HCT116 (cell line): Measurements from ENCODE around the gene MRPS27. TPM values are rescaled to one million over a fixed set of nuclear protein-coding genes. Genes with fewer than 3 reads are reported as not detected.

Experiments
- ATAC-seq: fragments of 200-7000 bp; cut with Tn5 transposase; 2 replicates; pipeline ENCODE4 v1.9.1; 2020; ENCODE audit warnings: mild to moderate bottlenecking, moderate library complexity
- BruUV-seq: library from RNA; stranded (reverse); fragments of 400-500 nt; replicated peaks from 2 replicates; lab custom pipeline; 2021; lab: Mats Ljungman, UMichigan
- CTCF ChIA-PET: fragments of 300-600 bp; sonication (Branson Sonifier 250); formaldehyde crosslinking; loops from one replicate; lab custom pipeline; 2021; ENCODE audit warnings: antibody characterized with exemption; lab: Charles Lee
- POLR2A ChIA-PET: fragments of 300-600, 350-600 bp; sonication (Branson Sonifier 250); formaldehyde crosslinking; loops from one replicate; lab custom pipeline; 2021; ENCODE audit warnings: antibody characterized with exemption; lab: Charles Lee
- RAD21 ChIA-PET, 2 experiments: fragments of 300-600 bp; sonication (Branson Sonifier 250); formaldehyde crosslinking; loops; one replicate each; lab custom pipeline; 2023; ENCODE audit warnings: low total read pairs in 2 of 2; ENCODE audit not compliant: uncharacterized antibody in 2 of 2, unreplicated experiment in 2 of 2, low non-redundant PET in 1 of 2; lab: Charles Lee
- DNase-seq: peaks from one replicate; pipeline ENCODE4 v3.0.0-alpha.2; 2010; ENCODE audit warnings: low read depth, low spot score
- H2AFZ ChIP-seq: fragments of 200-600 bp; shearing (Covaris generic), sonication (generic); 2 replicates; pipeline ENCODE4 v1.6.1; 2017; ENCODE audit warnings: low read depth, mixed run types, mixed read lengths, antibody characterized with exemption, low read length; ENCODE audit not compliant: poor library complexity, severe bottlenecking
- H3K27ac ChIP-seq: 2 replicates; pipeline ENCODE4 v1.5.1; 2012; ENCODE audit warnings: low read depth, low read length
- H3K27me3 ChIP-seq: fragments of 200-600 bp; sonication (generic); 2 replicates; pipeline ENCODE4 v1.6.1; 2016; ENCODE audit warnings: mixed run types, low read length, mixed read lengths; ENCODE audit not compliant: insufficient read depth
- H3K36me3 ChIP-seq, 2 experiments: fragments of 200-500 bp in 1 of 2; fragments of 200-600 bp in 1 of 2; sonication (Bioruptor generic) in 1 of 2; sonication (generic) in 1 of 2; 2 replicates each; pipeline versions ENCODE4 v1.5.1 to v1.6.1; 2014 to 2016; ENCODE audit warnings: low read length in 2 of 2, inconsistent platforms in 1 of 2, mixed read lengths in 1 of 2, mixed run types in 1 of 2; ENCODE audit not compliant: insufficient read depth in 2 of 2, control insufficient read depth in 1 of 2
- H3K4me1 ChIP-seq, 2 experiments: fragments of 200-600 bp in 1 of 2; sonication (generic) in 1 of 2; 2 replicates each; pipeline versions ENCODE4 v1.5.1 to v1.6.1; 2012 to 2017; ENCODE audit warnings: low read length in 2 of 2, inconsistent platforms in 1 of 2, mild to moderate bottlenecking in 1 of 2, mixed read lengths in 1 of 2, mixed run types in 1 of 2, moderate library complexity in 1 of 2; ENCODE audit not compliant: insufficient read depth in 2 of 2, control insufficient read depth in 1 of 2
- H3K4me2 ChIP-seq: fragments of 200-600 bp; sonication (generic); 2 replicates; pipeline ENCODE4 v1.6.1; 2017; ENCODE audit warnings: mixed run types, low read length, mixed read lengths
- H3K4me3 ChIP-seq, 2 experiments: fragments of 200-600 bp in 1 of 2; sonication (generic) in 1 of 2; replicated peaks in 1 of 2; 2 replicates each; pipeline ENCODE4 v1.5.1; 2011 to 2016; ENCODE audit warnings: low read length in 2 of 2, control low read depth in 1 of 2, low read depth in 1 of 2, mild to moderate bottlenecking in 1 of 2, mixed read lengths in 1 of 2, mixed run types in 1 of 2
- H3K79me2 ChIP-seq: fragments of 200-600 bp; sonication (generic); 2 replicates; pipeline ENCODE4 v1.6.1; 2017; ENCODE audit warnings: mild to moderate bottlenecking, mixed run types, low read length, moderate library complexity, mixed read lengths; ENCODE audit not compliant: insufficient read depth
- H3K9ac ChIP-seq: fragments of 200-600 bp; sonication (generic); 2 replicates; pipeline ENCODE4 v1.6.1; 2016; ENCODE audit warnings: low read length, mixed read lengths
- H3K9me2 ChIP-seq: fragments of 200-600 bp; sonication (generic), shearing (Covaris generic); 2 replicates; pipeline ENCODE4 v1.6.1; 2017; ENCODE audit warnings: mixed run types, mild to moderate bottlenecking, moderate library complexity; ENCODE audit not compliant: insufficient read depth
- H3K9me3 ChIP-seq, 2 experiments: fragments of 200-500 bp in 1 of 2; fragments of 200-600 bp in 1 of 2; sonication (Bioruptor generic) in 1 of 2; sonication (generic) in 1 of 2; 2 replicates each; pipeline ENCODE4 v1.6.1; 2014 to 2017; ENCODE audit warnings: low read length in 2 of 2, mixed read lengths in 2 of 2, inconsistent platforms in 1 of 2, low read depth in 1 of 2, mild to moderate bottlenecking in 1 of 2, mixed run types in 1 of 2, moderate library complexity in 1 of 2; ENCODE audit not compliant: control insufficient read depth in 1 of 2, insufficient read depth in 1 of 2
- H4K20me1 ChIP-seq: fragments of 200-600 bp; sonication (generic), shearing (Covaris generic); 2 replicates; pipeline ENCODE4 v1.6.1; 2017; ENCODE audit warnings: mixed run types, mild to moderate bottlenecking, moderate library complexity; ENCODE audit not compliant: insufficient read depth
- CBX3 ChIP-seq: IDR thresholded peaks from 2 replicates; pipeline ENCODE4 v1.6.1; 2012; ENCODE audit warnings: low read depth
- ELF1 ChIP-seq: IDR thresholded peaks from 2 replicates; pipeline ENCODE4 v1.6.1; 2012; ENCODE audit warnings: low read depth, borderline replicate concordance
- EZH2phosphoT487 ChIP-seq: fragments of 200-600 bp; IDR thresholded peaks from 2 replicates; pipeline ENCODE4 v1.6.1; 2018; ENCODE audit warnings: antibody characterized with exemption, borderline replicate concordance
- POLR2A ChIP-seq: IDR thresholded peaks from 2 replicates; pipeline ENCODE4 v1.7.0; 2011; ENCODE audit warnings: borderline replicate concordance; ENCODE audit not compliant: insufficient read depth, insufficient read length; ENCODE audit errors: extremely low read depth
- POLR2AphosphoS5 ChIP-seq: IDR thresholded peaks from 2 replicates; pipeline ENCODE4 v1.6.1; 2011; ENCODE audit warnings: mild to moderate bottlenecking, low read depth, low read length, moderate library complexity
- RAD21 ChIP-seq: IDR thresholded peaks from 2 replicates; pipeline ENCODE4 v1.6.1; 2012; ENCODE audit warnings: low read depth, mild to moderate bottlenecking
- SP1 ChIP-seq: IDR thresholded peaks from 2 replicates; pipeline ENCODE4 v1.6.1; 2012; ENCODE audit warnings: low read depth
- SRF ChIP-seq: IDR thresholded peaks from 2 replicates; pipeline ENCODE4 v1.6.1; 2012; ENCODE audit warnings: low read depth
- TCF7L2 ChIP-seq: IDR thresholded peaks from 2 replicates; pipeline ENCODE4 v1.7.0; 2011; ENCODE audit warnings: borderline replicate concordance, inconsistent platforms; ENCODE audit not compliant: insufficient read depth, insufficient read length; ENCODE audit errors: extremely low read depth
- YY1 ChIP-seq: IDR thresholded peaks from 2 replicates; pipeline ENCODE4 v1.6.1; 2011; ENCODE audit warnings: low read length, low read depth, moderate library complexity, mild to moderate bottlenecking; ENCODE audit not compliant: insufficient replicate concordance; ENCODE audit errors: extremely low read depth
- ZFX ChIP-seq: fragments of 450-650 bp; IDR thresholded peaks from 2 replicates; pipeline ENCODE4 v1.6.1; 2017
- ZNF274 ChIP-seq: fragments of 200-500 bp; sonication (Bioruptor generic); IDR thresholded peaks from 2 replicates; pipeline ENCODE4 v1.6.1; 2014; ENCODE audit warnings: mild to moderate bottlenecking, low read depth, low read length, inconsistent platforms
- intact Hi-C: fragments of 100-400 bp; cut with micrococcal nuclease; formaldehyde crosslinking; loops from 2 replicates; pipeline ENCODE4 v1.10.0; 2022
- total RNA-seq: library from RNA; stranded (reverse); gene quantifications from one replicate; pipeline ENCODE4 v1.2.1, GENCODE V29; 2021; ENCODE audit not compliant: unreplicated experiment
- TF ChIP-seq, protein P1 (sequence below): IDR thresholded peaks from 2 replicates; pipeline ENCODE4 v1.6.1; 2012
- TF ChIP-seq, protein P2 (sequence below), 3 experiments: fragments of 200-600 bp in 1 of 3; sonication (generic) in 1 of 3; IDR thresholded peaks in 2 of 3; conservative IDR thresholded peaks in 1 of 3; 2 replicates each; pipeline ENCODE4 v1.5.1; 2012 to 2017; ENCODE audit warnings: low read depth in 2 of 3, low read length in 2 of 3, antibody characterized with exemption in 1 of 3, borderline replicate concordance in 1 of 3, control low read depth in 1 of 3, mild to moderate bottlenecking in 1 of 3, mixed read lengths in 1 of 3, mixed run types in 1 of 3, moderate library complexity in 1 of 3; ENCODE audit not compliant: insufficient read depth in 1 of 3
- TF ChIP-seq, protein P3 (sequence below): IDR thresholded peaks from 2 replicates; pipeline ENCODE4 v1.6.1; 2012; ENCODE audit warnings: low read depth
- TF ChIP-seq, protein P4 (sequence below): IDR thresholded peaks from 2 replicates; pipeline ENCODE4 v1.6.1; 2011; ENCODE audit warnings: mild to moderate bottlenecking, low read length, moderate library complexity; ENCODE audit not compliant: insufficient replicate concordance; ENCODE audit errors: extremely low read depth

The MRPS27 gene
- total RNA-seq, 1 experiment from 2014 or later: 113 TPM

DNA sequence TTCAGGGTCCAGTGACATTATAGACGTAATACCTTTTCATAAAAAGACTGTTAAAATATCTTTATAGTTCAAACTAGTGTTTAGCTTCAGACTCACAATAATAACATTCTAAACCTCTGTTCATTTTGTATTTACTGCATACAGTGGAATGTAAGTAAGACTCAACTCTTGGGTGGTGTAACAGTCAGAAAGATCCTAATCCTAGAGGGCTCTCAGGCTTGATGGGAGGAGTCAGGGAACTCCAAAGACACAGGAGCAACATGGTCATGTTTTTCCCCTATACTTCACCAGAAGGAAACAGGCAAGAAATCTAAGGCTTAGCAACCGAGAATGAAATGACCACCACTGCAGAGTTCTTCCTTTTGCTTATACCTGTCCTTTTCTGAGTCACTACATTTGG, 82.6 kb downstream of the MRPS27 start:
- CTCF ChIA-PET: no interaction called here
- H3K9ac ChIP-seq: no peak overlapping the region
- POLR2A ChIA-PET: no interaction called here
- H3K4me1 ChIP-seq: peaks cover 36% of the 10 kb centered on the region in 2 experiments
- TF ChIP-seq, protein P1, sequence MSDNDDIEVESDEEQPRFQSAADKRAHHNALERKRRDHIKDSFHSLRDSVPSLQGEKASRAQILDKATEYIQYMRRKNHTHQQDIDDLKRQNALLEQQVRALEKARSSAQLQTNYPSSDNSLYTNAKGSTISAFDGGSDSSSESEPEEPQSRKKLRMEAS: no peak
- no peak for TF ChIP-seq RAD21
- TF ChIP-seq TCF7L2: no peak
- TF ChIP-seq, protein P2, sequence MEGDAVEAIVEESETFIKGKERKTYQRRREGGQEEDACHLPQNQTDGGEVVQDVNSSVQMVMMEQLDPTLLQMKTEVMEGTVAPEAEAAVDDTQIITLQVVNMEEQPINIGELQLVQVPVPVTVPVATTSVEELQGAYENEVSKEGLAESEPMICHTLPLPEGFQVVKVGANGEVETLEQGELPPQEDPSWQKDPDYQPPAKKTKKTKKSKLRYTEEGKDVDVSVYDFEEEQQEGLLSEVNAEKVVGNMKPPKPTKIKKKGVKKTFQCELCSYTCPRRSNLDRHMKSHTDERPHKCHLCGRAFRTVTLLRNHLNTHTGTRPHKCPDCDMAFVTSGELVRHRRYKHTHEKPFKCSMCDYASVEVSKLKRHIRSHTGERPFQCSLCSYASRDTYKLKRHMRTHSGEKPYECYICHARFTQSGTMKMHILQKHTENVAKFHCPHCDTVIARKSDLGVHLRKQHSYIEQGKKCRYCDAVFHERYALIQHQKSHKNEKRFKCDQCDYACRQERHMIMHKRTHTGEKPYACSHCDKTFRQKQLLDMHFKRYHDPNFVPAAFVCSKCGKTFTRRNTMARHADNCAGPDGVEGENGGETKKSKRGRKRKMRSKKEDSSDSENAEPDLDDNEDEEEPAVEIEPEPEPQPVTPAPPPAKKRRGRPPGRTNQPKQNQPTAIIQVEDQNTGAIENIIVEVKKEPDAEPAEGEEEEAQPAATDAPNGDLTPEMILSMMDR (IDR thresholded peaks at IDR 0.05 in 2 of 3, conservative IDR thresholded peaks at IDR 0.05 in 1 of 3; ENCODE audit: borderline replicate concordance in 1 of 3, insufficient read depth in 1 of 3, low read depth in 2 of 3, low read length in 2 of 3): no peak
- TF ChIP-seq, protein P3, sequence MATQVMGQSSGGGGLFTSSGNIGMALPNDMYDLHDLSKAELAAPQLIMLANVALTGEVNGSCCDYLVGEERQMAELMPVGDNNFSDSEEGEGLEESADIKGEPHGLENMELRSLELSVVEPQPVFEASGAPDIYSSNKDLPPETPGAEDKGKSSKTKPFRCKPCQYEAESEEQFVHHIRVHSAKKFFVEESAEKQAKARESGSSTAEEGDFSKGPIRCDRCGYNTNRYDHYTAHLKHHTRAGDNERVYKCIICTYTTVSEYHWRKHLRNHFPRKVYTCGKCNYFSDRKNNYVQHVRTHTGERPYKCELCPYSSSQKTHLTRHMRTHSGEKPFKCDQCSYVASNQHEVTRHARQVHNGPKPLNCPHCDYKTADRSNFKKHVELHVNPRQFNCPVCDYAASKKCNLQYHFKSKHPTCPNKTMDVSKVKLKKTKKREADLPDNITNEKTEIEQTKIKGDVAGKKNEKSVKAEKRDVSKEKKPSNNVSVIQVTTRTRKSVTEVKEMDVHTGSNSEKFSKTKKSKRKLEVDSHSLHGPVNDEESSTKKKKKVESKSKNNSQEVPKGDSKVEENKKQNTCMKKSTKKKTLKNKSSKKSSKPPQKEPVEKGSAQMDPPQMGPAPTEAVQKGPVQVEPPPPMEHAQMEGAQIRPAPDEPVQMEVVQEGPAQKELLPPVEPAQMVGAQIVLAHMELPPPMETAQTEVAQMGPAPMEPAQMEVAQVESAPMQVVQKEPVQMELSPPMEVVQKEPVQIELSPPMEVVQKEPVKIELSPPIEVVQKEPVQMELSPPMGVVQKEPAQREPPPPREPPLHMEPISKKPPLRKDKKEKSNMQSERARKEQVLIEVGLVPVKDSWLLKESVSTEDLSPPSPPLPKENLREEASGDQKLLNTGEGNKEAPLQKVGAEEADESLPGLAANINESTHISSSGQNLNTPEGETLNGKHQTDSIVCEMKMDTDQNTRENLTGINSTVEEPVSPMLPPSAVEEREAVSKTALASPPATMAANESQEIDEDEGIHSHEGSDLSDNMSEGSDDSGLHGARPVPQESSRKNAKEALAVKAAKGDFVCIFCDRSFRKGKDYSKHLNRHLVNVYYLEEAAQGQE: no peak
- no peak for TF ChIP-seq SRF
- no peak for TF ChIP-seq ZNF274
- TF ChIP-seq ZFX: no peak
- no peak for TF ChIP-seq YY1
- TF ChIP-seq ELF1: no peak
- TF ChIP-seq, protein P4, sequence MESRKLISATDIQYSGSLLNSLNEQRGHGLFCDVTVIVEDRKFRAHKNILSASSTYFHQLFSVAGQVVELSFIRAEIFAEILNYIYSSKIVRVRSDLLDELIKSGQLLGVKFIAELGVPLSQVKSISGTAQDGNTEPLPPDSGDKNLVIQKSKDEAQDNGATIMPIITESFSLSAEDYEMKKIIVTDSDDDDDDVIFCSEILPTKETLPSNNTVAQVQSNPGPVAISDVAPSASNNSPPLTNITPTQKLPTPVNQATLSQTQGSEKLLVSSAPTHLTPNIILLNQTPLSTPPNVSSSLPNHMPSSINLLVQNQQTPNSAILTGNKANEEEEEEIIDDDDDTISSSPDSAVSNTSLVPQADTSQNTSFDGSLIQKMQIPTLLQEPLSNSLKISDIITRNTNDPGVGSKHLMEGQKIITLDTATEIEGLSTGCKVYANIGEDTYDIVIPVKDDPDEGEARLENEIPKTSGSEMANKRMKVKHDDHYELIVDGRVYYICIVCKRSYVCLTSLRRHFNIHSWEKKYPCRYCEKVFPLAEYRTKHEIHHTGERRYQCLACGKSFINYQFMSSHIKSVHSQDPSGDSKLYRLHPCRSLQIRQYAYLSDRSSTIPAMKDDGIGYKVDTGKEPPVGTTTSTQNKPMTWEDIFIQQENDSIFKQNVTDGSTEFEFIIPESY: no peak
- no peak for TF ChIP-seq POLR2AphosphoS5
- no peak for TF ChIP-seq POLR2A
- TF ChIP-seq SP1: no peak
- no peak for TF ChIP-seq EZH2phosphoT487
- no peak for TF ChIP-seq CBX3
- H3K4me2 ChIP-seq: no peak overlapping the region
- no peak overlapping the region for H3K4me3 ChIP-seq
- peaks cover 0 to 18% of the 10 kb centered on the region in 2 experiments; a peak in 2 of 4 replicates for H3K36me3 ChIP-seq
- no peak for ATAC-seq
- DNase-seq: no peak
- no peaks in the 10 kb centered on the region for H3K9me3 ChIP-seq
- H3K9me2 ChIP-seq: no peaks in the 10 kb centered on the region
- RAD21 ChIA-PET: no interaction called here
- BruUV-seq: no TSS peak
- intact Hi-C loops: no loop called here
- H2AFZ ChIP-seq: no peak overlapping the region
- peaks cover 3% of the 10 kb centered on the region; the same call in 1 of the 2 replicates for H4K20me1 ChIP-seq
- no peak overlapping the region for H3K27ac ChIP-seq
- H3K27me3 ChIP-seq: no peaks in the 10 kb centered on the region
- H3K79me2 ChIP-seq: peaks cover 37% of the 10 kb centered on the region
